Spleen (tissue), 7 donors: ENCODE data around the gene NECAB2.

Experiments
- POLR2A ChIP-seq, 3 donors: fragments of 450-650 bp; IDR thresholded peaks; one replicate each; pipeline ENCODE4 v1.5.1; 2017; ENCODE audit warnings: antibody characterized with exemption in 3 of 3, mild to moderate bottlenecking in 1 of 3
- POLR2AphosphoS5 ChIP-seq, 3 donors: sonication (generic); formaldehyde crosslinking; IDR thresholded peaks; one replicate each; pipeline ENCODE4 v1.5.1; 2017; ENCODE audit warnings: antibody characterized with exemption in 3 of 3
- TF ChIP-seq, protein P1 (sequence below), 11 experiments: fragments of 200-600 bp in 7 of 11; fragments of 450-650 bp in 4 of 11; sonication (generic) in 4 of 11; IDR thresholded peaks in 8 of 11; conservative IDR thresholded peaks in 3 of 11; 1 replicate in 7 of 11; 2 replicates in 4 of 11; pipeline versions ENCODE4 v1.4.0 to v1.8.0; 2016 to 2021; ENCODE audit warnings: antibody characterized with exemption in 11 of 11, inconsistent platforms in 4 of 11, mild to moderate bottlenecking in 1 of 11
- donor health status: DM: no; HTN: no; CAD: no; lungs with moderate emphysema.
- donor health status: DM: no; HTN: no; CAD: no.
- donor health status: DM: no; HTN: no; CAD: no.

DNA sequence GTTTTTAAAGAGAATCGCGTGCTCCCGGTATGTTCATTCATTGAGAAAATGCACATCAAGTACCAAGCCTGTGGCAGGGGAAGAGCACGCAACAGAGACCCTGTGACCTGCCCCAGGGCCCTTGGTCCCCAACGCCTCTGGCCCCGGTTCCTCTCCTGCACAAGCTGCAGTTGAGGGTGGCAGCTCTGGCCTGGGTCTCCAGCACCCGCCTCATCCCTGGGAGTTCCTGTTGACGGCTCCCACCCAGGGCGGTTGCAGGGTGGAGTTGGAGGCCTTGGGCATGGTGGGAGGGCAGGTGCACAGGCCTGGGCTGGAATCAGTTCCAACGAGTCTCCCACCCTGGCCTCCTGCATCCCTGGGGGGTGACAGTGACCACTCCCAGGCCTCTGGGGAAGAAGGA lies 5.0 kb downstream of the NECAB2 start:
- TF ChIP-seq, protein P1, sequence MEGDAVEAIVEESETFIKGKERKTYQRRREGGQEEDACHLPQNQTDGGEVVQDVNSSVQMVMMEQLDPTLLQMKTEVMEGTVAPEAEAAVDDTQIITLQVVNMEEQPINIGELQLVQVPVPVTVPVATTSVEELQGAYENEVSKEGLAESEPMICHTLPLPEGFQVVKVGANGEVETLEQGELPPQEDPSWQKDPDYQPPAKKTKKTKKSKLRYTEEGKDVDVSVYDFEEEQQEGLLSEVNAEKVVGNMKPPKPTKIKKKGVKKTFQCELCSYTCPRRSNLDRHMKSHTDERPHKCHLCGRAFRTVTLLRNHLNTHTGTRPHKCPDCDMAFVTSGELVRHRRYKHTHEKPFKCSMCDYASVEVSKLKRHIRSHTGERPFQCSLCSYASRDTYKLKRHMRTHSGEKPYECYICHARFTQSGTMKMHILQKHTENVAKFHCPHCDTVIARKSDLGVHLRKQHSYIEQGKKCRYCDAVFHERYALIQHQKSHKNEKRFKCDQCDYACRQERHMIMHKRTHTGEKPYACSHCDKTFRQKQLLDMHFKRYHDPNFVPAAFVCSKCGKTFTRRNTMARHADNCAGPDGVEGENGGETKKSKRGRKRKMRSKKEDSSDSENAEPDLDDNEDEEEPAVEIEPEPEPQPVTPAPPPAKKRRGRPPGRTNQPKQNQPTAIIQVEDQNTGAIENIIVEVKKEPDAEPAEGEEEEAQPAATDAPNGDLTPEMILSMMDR (IDR thresholded peaks at IDR 0.05 in 8 of 11, conservative IDR thresholded peaks at IDR 0.05 in 3 of 11): no peak
- no peak for TF ChIP-seq POLR2AphosphoS5 (IDR thresholded peaks at IDR 0.05)
- no peak for TF ChIP-seq POLR2A (IDR thresholded peaks at IDR 0.05)
